ENCODE measurements around the gene CACNA2D1. TPM values are rescaled to one million over a fixed set of nuclear protein-coding genes. Genes with fewer than 3 reads are reported as not detected.

The CACNA2D1 gene
- total RNA-seq, 4 donors from 2014 or later: 34.4 to 128 (median 67.9) TPM

DNA sequence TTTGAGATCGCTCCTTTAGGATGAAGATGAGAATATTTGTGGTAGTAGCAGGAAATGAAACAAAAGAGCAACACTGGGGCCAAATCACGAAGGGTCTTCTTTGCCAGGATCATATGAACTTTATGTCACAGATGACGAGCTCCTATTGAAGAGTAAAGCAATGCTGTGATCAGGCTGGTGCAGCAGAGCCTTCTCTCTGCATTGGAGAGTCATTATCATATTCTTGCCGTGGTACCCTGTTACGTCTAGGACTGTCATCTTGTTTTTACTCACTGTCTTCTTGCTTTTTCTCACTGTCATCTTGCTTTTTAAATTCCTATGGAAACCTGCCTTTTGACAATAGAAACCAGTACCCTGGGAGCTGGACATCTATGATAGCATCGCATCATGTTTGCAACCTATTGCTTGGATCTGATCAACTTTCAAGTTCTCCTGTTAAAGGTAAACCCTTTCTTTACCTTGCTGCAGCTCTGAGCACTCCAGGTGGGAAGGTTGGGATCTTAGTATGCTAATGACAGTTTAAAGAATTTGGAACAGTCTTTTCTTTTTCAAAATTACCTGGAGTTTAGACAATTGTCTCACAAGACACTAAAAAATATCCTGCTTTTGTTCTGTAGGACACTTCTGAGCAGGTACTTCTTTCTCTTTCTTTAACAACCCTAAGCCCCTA, 27.9 kb upstream of the CACNA2D1 start:
- Histone ChIP-seq H3K36me3 (no peaks in the 10 kb centered on the region), H3K4me1 (no peaks in the 10 kb centered on the region), H3K27ac (no peak overlapping the region), H3K27me3 (no peaks in the 10 kb centered on the region), H3K9me3 (no peaks in the 10 kb centered on the region), H3K4me3 (replicated peaks in 1 of 3) (no peak overlapping the region)
- intact Hi-C loops (cut with DNase I): loop anchor here (10.0 kb wide), 1 partner anchor 237 kb away; no protein-coding TSS in a partner anchor
- no peak for DNase-seq
- no peak for TF ChIP-seq POLR2A (IDR thresholded peaks at IDR 0.05)
- TF ChIP-seq, protein P1, sequence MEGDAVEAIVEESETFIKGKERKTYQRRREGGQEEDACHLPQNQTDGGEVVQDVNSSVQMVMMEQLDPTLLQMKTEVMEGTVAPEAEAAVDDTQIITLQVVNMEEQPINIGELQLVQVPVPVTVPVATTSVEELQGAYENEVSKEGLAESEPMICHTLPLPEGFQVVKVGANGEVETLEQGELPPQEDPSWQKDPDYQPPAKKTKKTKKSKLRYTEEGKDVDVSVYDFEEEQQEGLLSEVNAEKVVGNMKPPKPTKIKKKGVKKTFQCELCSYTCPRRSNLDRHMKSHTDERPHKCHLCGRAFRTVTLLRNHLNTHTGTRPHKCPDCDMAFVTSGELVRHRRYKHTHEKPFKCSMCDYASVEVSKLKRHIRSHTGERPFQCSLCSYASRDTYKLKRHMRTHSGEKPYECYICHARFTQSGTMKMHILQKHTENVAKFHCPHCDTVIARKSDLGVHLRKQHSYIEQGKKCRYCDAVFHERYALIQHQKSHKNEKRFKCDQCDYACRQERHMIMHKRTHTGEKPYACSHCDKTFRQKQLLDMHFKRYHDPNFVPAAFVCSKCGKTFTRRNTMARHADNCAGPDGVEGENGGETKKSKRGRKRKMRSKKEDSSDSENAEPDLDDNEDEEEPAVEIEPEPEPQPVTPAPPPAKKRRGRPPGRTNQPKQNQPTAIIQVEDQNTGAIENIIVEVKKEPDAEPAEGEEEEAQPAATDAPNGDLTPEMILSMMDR (IDR thresholded peaks at IDR 0.05): no peak
- 79 to 82% methylated on average over 6 of the region's 6 CpGs for WGBS, 2 donors

DNA sequence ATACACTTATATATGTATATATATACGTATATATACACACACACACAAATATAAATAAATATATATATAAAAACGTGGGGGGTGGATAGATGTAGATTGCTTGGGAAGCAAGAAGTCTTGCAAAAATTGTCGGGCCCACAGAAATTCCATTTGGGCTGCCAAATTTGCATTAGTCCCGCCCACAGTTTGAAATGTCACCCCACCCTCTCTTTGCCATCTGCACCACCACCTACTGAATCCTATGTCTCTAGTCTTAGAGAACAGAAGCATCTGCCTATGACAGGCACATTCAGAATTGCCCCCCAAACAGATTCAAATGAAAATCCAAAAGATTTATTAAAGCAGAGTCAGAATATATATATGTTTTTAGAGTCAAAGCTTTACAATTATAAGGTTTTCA, 25.6 kb upstream of the CACNA2D1 start:
- 75 to 77% methylated on average over 4 of the region's 4 CpGs for WGBS, 2 donors
- H3K4me1 ChIP-seq: no peaks in the 10 kb centered on the region
- H3K27me3 ChIP-seq: no peaks in the 10 kb centered on the region
- H3K27ac ChIP-seq: no peak overlapping the region
- intact Hi-C loops (cut with DNase I): no loop called here
- no peak for TF ChIP-seq POLR2A (IDR thresholded peaks at IDR 0.05)
- TF ChIP-seq, protein P1 (IDR thresholded peaks at IDR 0.05): no peak
- H3K4me3 ChIP-seq (replicated peaks in 1 of 3): no peak overlapping the region
- DNase-seq: no peak
- no peaks in the 10 kb centered on the region for H3K9me3 ChIP-seq
- H3K36me3 ChIP-seq: no peaks in the 10 kb centered on the region

DNA sequence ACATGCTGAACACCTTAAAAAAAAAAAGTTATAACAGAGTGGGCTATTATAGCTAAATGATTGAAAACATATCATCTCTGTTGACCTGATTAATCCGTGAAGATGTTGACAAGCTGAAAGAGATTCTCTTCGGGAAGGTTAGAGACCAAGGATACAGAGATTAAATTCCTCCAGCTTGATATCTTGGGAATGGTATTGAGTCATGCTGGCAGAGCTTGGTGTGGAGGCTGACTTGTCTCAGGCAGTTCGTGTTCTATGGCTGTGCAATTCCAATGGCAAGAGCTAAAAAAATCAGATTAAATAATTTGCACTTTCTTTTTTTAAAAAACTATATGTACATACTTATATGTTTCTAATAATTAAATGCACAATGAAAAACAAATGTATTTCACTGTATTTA, 24.9 kb upstream of the CACNA2D1 start:
- H3K27ac ChIP-seq: no peak overlapping the region
- no peaks in the 10 kb centered on the region for H3K36me3 ChIP-seq
- no peak for TF ChIP-seq POLR2A (IDR thresholded peaks at IDR 0.05)
- TF ChIP-seq, protein P1 (IDR thresholded peaks at IDR 0.05): no peak
- no peaks in the 10 kb centered on the region for H3K9me3 ChIP-seq
- no peaks in the 10 kb centered on the region for H3K27me3 ChIP-seq
- no peak overlapping the region for H3K4me3 ChIP-seq (replicated peaks in 1 of 3)
- DNase-seq: no peak
- intact Hi-C loops (cut with DNase I): no loop called here
- WGBS, 2 donors: 81 to 89% methylated on average over 3 of the region's 3 CpGs
- no peaks in the 10 kb centered on the region for H3K4me1 ChIP-seq

DNA sequence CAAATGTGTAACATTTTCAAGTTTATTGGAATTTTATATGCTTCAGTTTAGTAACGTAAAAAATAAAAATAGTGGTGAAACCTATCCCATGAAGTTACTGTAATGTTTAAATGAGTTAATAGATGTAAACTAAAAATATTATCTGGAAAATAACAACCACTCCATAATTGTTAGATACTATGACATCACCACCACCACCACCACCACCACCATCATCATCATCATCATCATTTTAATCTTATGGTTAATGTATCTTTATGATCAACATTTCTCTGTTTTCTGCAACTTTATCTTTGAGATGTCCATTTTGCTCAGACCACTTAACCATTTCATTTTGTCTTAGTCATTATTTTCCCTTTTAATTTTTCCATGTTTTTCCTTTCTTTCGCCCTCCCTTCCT, 23.4 kb upstream of the CACNA2D1 start:
- Histone ChIP-seq H3K27me3 (no peaks in the 10 kb centered on the region), H3K9me3 (no peaks in the 10 kb centered on the region), H3K4me3 (replicated peaks in 1 of 3) (no peak overlapping the region), H3K4me1 (no peaks in the 10 kb centered on the region), H3K36me3 (no peaks in the 10 kb centered on the region), H3K27ac (no peak overlapping the region)
- intact Hi-C loops (cut with DNase I): no loop called here
- DNase-seq: no peak
- 93 to 97% methylated on average over 2 of the region's 2 CpGs for WGBS, 2 donors
- no peak for TF ChIP-seq POLR2A (IDR thresholded peaks at IDR 0.05)
- TF ChIP-seq, protein P1 (IDR thresholded peaks at IDR 0.05): no peak

DNA sequence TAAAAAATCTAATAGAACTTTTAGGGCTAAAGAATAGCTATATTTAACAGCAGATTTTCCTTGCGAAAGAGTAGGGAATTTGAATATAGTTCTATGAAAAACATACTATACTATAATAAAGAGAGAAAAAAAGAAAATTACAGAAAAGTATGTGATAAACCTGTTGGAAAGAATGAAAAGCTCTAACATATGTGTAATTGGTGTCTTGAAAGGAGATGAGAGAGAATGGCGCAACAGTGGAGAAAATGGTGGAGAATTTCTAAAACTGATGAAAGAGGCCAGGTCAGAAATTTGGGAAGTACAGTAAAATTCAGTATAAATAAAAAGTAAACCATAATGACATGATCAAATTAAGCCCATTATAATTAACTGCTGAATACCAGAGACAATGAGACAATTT, 20.8 kb upstream of the CACNA2D1 start:
- H3K36me3 ChIP-seq: no peaks in the 10 kb centered on the region
- TF ChIP-seq POLR2A (IDR thresholded peaks at IDR 0.05): no peak
- TF ChIP-seq, protein P1 (IDR thresholded peaks at IDR 0.05): no peak
- no peaks in the 10 kb centered on the region for H3K4me1 ChIP-seq
- no peak for DNase-seq
- no peak overlapping the region for H3K4me3 ChIP-seq (replicated peaks in 1 of 3)
- H3K27ac ChIP-seq: no peak overlapping the region
- intact Hi-C loops (cut with DNase I): no loop called here
- WGBS, 2 donors: 95 to 96% methylated on average over 2 of the region's 2 CpGs
- H3K27me3 ChIP-seq: no peaks in the 10 kb centered on the region
- H3K9me3 ChIP-seq: no peaks in the 10 kb centered on the region
